CD4-positive, alpha-beta T cell treated with Interleukin-12 subunit alpha and Interleukin-12 subunit beta, for 1 hour (primary cell): ENCODE results near the gene OR4K5.
"Not testable (repeated sequence)": the region's sequence is repeated elsewhere in the genome, so short reads cannot be mapped to it uniquely, and the experiment has no call there.

Experiments used
- DNase-seq: peaks from one replicate; pipeline ENCODE4 v3.0.0-alpha.2; 2020

Gene OR4K5

GRCh38 chr14:19920021-19920657 lies at the start of gene OR4K5:
TSS of gene OR4K5 (plus strand) at chr14:19920607. CDS start at chr14:19920607, 0 bp downstream.
- DNase-seq, result no peak

GRCh38 chr14:19873178-19873577 lies 47.2 kb upstream of the OR4K5 start:
- no peak for DNase-seq

- no peak for DNase-seq
Observed at GRCh38 chr14:19874842-19875241, 45.6 kb upstream of the OR4K5 start, which contains the start of gene OR4K2. TSS of gene OR4K2 (plus strand) at chr14:19875142. CDS start at chr14:19876268, 1,126 bp downstream.

- peak; percentile 10 for DNase-seq
Observed at GRCh38 chr14:19878029-19878642, 42.3 kb upstream of the OR4K5 start.

GRCh38 chr14:19895282-19895681 lies 25.1 kb upstream of the OR4K5 start:
- DNase-seq, result no peak

- DNase-seq, result no peak
Observed at GRCh38 chr14:19900999-19901398, 19.4 kb upstream of the OR4K5 start.

- DNase-seq, result no peak
Observed at GRCh38 chr14:19902409-19902808, 18.0 kb upstream of the OR4K5 start.

GRCh38 chr14:19906665-19907064 lies 13.7 kb upstream of the OR4K5 start:
- DNase-seq, result no peak

GRCh38 chr14:19911114-19911513 lies 9.3 kb upstream of the OR4K5 start:
- no peak for DNase-seq

GRCh38 chr14:19917243-19917642 lies 3.2 kb upstream of the OR4K5 start:
- DNase-seq, result no peak

GRCh38 chr14:19917955-19918518 lies 2.4 kb upstream of the OR4K5 start:
- no peak for DNase-seq

GRCh38 chr14:19918553-19919264 lies 1.7 kb upstream of the OR4K5 start:
- no peak for DNase-seq

GRCh38 chr14:19930617-19931016 lies 10.2 kb downstream of the OR4K5 start, which contains the start of gene OR4K1:
TSS of gene OR4K1 (plus strand) at chr14:19930917. CDS start at chr14:19935667, 4,750 bp downstream.
- DNase-seq, result no peak

GRCh38 chr14:19941668-19942067 lies 21.3 kb downstream of the OR4K5 start:
- no peak for DNase-seq

- DNase-seq, result peak; percentile 1
Observed at GRCh38 chr14:19947413-19948090, 27.1 kb downstream of the OR4K5 start.

GRCh38 chr14:19949218-19949617 lies 28.8 kb downstream of the OR4K5 start:
- DNase-seq, result no peak

- DNase-seq, result not testable (repeated sequence)
Observed at GRCh38 chr14:19969735-19970134, 49.3 kb downstream of the OR4K5 start.
